DMS53 treated with DMSO at 0.1 percent for 48 hours (cell line): ENCODE measurements around the gene DAZAP1.
"Not testable (repeated sequence)": the region's sequence is repeated elsewhere in the genome, so short reads cannot be mapped to it uniquely, and the experiment has no call there.

Experiments used
- DNase-seq: peaks from one replicate; lab custom pipeline; 2025; ENCODE audit not compliant: unreplicated experiment; lab: John Stamatoyannopoulos, UW

DAZAP1 gene

DNA sequence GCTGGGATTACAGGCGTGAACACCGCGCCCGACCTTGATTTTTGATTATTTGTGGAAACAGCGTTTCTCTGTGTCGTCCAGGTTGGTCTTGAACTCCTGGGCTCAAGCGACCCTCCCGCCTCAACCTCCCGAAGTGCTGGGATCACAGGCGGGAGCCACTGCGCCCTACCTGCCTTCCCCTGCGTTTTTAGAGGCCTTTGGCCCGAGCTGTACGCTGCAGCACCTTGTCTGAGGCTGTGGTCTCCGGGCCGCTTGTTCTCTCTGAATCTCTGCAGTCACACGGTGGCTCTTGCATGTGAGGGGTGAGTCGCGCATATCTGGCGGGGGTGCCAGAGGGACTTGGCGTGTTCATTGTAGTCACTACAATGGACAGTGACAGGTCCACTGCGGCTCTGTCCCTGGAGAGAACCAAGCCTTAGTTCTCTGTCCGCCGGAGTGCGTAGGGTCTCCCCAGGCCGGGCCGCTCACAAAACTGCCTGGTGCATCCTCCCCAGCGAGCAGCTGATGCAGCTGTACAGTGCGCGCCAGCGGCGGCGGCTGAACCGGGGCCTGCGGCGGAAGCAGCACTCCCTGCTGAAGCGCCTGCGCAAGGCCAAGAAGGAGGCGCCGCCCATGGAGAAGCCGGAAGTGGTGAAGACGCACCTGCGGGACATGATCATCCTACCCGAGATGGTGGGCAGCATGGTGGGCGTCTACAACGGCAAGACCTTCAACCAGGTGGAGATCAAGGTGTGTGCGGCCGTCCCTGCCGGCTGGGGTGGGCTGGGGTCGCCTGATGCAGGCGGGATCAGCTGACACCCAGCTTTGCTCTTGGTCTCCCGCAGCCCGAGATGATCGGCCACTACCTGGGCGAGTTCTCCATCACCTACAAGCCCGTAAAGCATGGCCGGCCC, 32.4 kb downstream of the DAZAP1 start:
- DNase-seq = not testable (repeated sequence)

DNA sequence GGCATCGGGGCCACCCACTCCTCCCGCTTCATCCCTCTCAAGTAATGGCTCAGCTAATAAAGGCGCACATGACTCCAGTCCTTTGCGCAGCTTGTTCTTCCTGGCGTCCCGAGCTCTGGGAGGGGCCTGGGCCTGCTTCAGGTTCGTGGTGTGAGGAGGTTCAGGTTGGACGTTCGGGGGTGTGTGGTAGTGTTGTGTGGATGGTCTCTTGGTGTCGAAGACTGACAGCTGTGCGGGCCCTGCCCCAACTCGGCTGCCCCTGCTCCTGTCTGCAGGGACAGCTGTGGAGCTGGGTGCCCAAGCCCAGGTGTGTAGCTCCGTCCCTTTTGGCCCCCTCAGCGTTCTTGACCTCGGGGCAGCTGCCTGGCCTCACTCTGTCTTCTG, 33.0 kb downstream of the DAZAP1 start:
- no peak for DNase-seq

DNA sequence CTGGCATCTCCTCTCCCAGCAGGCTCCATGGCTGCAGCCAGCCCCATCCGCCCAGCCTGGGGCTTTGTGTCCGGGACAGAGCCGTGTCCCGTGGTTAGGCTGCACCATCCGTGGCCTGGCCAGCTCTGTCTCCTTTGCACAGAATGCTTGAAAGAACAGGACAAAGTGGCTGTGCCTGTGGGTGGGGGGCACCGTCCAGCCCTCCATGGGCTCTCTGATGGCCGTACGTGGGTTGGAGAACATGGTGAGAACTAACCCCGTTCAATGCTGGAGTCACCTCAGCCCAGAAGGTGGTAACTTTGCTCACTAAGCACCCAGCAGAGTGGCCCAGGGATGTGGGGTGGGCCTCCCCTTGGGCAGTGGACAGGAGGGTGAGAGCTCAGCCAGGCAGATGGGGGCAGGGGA, 33.6 kb downstream of the DAZAP1 start:
- no peak for DNase-seq

DNA sequence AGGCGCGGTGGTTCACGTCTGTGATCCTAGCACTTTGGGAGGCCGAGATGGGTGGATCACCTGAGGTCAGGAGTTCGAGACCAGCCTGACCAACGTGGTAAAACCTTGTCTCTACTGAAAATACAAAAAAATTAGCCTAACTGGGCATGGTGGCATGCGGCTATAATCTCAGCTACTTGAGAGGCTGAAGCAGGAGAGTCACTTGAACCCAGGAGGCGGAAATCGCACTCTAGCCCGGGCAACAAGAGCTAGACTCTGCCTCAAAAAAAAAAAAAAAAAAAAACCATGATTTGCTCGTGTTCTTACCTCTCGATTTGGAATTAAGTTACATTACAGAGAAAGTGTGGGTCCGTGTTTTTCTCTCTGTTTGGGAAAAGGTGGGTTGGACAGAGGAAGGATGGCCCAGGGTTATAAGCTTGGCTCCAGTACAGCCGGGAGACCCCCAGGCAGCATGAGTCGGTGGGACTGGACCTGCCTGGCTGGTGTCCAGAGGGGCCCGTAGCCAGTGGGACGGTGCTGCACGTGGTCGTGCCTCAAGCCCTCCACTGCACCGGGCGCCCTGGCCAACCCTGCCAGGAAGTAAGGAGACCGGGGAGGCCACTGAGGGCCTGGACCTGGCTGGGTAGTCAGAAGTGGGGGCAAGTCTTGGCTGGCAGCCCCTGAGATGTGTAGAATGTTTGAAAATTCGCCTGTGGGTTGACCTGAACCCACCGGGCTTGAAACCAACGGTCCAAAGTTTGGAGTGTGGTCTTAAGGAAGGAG, 34.5 kb downstream of the DAZAP1 start:
- no peak for DNase-seq

DNA sequence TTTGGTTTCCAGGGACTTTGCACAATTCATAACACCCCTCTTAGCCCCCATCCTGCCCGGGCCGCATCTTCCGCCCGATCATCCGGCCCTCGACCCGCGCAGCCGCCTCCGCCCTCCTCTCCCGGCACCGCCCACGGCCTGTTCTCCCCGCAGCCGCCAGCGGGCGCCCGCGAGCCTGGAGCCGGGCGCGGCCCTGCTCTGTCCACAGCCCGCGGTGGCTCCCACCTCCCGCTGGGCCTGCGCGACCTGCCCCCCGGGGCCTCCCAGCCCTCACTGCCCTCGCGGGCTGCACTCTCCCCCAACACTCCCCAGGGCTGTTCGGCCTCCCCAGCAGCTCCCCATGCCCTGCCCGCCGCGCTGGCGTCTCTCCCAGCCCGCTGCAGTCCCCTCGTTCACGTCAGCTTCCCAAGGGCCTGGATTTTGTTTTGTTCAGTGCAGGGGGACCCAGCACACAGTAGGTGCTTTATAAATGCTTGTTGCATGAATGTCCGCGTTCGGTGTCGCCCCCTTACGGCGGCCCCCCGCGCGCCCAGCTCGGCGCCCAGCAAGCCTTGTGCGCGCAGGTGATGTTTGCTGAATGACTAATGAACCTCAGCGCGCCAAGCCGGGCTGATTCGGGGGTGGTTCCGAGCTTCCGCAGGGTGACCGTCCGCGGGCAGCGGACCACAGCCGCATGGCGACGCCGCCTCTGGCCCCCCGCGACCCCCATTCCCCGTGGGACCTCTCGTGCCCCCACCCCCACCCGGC, 38.0 kb downstream of the DAZAP1 start:
- DNase-seq = peak; percentile 29

DNA sequence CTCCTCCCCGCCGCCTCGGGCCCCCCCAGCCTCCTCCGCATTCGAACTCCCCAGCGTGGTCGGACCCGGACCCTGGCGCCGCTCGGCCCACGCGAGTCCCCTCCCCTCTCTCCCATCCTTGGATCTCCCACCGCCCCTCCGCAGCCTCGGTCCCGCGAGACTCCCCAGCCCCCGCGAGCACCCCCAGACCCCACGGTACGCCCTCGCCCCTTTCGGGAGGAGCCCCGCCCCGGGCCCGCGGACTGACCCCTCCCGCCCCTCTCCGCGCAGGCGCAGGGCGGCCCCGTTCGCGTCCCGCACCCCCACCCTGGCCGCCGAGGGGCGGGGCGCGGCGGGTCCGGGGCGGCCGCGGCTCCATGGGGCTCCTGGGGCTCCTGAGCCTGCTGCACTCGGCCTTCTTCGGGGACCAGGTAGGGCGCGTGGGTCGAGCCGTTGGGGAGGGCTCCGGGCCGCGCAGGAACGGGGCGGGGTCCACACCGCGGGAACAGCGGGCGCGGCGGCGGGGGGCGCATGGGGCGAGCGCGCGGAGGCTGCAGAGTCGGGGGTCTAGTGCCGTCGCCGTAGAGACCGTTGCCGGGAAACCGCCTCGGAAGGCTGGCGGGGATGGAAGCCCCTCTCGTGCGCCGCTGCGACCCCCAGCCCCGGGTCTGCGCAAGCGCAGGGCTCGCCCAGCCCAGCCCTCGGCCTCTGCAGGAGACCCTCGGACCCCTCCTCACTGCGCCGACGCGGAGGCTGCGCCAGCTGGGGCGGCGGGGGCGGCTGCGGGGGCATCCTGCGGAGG, 38.7 kb downstream of the DAZAP1 start:
- DNase-seq = peak; percentile 15

DNA sequence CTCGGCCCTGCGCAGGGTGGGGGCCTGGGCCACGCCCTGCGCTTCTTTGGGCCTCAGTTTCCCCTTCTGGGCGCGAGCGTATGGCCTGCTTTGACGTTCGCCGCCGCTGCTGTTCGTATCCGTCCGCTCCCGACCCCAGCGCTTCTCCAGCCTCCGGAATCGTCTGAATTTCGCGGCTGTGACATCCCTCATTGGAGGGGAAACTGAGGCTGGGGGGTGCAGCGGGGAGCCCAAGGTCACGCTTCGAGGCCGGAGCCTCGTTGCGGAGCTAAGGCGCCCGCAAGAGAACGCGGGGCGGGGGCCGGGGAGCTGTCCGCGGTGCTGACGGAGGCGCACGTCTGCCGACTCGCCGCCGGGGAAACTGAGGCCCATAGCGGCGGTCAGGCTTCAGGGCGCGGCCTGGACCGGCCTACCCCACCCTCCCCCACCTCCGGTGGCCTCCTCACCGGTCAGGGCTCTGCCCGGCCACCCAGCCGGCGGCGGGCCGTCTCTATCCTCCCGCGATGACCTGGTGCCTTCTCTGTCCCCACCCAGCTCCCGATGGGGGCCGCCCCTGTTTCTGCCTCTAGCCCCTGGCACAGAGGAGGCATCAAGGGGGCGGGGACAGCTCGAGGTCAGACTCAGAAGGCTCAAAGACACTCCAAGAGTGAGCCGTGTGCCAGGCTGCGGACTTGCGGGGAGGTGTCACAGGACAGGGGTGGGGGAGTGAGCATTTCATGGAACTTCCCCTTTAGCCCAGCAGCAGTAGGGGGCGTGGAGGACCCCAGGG, 39.5 kb downstream of the DAZAP1 start:
- DNase-seq = no peak

DNA sequence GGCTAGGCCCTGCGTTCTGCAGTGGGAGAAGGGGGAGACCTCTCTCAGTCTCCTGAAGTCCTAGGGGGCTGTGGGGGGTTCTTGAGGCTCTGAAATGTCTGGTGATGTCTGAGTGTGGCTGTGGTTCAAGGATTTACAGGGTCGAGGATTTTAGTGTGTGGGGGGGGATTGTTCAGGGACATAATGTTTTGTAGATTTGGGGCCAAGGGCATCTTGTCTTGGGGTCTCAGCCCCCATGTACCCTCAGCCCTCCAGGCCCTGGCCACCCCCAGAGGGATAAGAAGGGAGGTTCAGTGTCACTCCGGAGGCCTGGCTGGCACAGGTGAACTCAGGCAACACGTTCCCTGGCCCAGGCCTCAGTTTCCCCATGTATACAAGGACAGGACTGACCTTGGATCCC, 40.1 kb downstream of the DAZAP1 start:
- DNase-seq = no peak

DNA sequence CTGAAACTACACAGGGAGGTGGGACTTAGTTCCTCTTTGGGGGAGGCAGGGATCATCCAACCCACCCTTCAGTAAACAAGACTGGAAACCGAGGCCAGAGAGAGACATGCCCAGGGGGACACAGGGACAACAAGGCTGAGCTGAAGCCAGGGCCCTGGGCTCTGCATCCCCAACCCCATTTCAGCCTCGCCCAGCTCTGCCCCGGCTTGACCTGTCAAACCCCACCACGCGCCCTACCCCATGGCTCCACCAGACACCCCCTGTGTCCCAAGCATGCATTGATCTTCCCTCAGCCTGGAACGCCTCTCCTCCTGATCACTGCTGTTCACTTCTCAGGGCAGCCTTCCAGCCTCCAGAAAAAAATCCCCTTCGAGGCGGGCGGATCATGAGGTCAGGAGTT, 40.6 kb downstream of the DAZAP1 start:
- DNase-seq = no peak

DNA sequence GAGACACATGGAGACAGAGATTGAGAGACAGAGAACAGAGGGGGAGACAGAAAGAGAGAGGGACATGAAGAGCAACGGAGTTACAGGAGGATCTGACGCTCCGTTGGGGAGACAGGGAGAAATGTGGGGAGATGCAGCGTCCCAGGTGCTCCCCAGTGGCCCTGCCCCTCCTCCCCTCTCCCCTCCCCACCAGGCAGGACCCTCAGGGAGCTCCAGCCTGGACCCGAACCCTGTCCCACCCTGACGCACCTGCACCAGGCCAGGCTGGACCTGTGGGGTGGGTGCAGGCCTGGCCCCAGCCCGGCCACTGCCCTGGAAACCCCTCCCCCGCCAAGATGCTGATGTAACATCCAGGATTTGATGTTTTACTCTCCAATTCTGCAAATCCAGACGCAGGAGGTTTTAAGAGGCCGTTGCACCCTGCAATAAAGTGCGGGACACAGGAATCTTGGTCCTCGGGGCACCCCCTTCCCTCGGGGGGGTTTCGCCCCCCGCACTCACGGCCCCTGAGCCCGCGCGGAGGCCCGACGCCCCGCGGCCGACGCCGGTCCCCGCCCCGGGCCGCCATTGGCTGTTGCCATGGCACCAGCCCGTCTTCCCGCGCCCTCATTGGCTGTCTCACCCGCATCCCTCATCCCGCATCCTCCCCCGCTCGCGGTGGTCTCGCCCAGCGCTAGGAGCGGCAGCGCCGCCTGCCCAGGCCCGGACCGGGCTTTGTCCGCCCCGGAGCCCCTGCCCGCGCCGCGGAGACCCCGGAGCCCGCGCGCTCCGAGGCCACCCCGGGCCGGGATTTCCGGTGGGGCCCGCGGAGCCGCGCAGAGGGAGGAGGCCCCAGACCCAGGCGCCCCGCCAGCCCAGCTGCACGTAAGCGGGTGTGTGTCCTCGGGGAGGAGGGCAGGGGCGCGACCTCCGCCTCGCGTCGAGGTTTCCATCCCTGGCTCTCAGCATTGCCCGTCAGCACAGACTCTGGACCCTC, 42.4 kb downstream of the DAZAP1 start, which contains the start of gene APC2:
TSS of gene APC2 (plus strand) at position 655 of the 976 bp plus-strand sequence. CDS start 2,881 bp downstream, outside the sequence.
- DNase-seq = no peak

DNA sequence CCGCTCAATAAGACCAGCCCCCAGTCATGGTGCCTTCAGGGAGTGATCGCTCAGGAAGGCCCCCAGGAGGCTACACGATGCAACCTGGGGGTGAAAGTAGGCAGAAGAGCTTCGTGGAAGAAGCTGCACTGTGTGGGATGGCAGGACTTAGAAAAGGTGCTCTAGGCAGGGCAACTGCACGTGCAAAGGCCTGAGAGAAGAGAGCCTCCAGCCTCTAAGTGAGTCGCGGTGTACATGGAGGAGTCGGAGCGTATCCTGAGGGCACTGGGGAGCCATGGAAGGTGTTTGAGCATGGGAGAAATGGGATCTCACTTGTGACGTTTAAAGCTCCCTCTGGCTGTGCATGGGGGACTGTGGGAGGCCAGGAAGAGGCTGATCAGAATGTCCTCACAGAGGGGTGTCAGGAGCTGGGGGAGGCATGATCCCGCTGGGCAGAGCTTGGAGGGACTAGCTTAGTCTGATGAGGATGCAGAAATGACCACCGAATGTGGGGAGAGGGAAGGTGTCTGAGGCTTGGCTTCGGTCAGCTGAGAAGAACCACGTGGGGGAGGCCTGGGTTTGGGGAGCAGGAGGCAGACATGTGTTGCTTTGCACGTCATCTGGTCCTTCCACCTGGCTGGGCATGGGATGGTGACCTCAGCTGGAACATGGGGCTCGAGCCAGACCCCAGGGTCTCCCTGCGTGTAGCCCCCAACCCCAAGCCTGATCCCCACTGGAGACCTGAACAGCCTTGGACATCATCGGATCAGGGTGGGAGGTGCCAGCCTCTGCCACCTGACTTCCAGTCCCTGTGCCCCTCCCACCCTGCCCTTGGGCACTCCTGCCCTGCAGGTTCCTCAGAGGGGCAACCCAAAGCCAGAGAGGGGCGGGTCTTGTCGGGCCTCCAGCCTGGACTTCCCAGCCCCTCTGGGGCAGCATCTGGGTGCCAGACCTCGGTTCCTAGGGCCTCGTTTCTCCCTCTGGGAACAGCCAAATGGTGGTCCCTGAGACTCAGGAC, 43.6 kb downstream of the DAZAP1 start:
- no peak for DNase-seq

DNA sequence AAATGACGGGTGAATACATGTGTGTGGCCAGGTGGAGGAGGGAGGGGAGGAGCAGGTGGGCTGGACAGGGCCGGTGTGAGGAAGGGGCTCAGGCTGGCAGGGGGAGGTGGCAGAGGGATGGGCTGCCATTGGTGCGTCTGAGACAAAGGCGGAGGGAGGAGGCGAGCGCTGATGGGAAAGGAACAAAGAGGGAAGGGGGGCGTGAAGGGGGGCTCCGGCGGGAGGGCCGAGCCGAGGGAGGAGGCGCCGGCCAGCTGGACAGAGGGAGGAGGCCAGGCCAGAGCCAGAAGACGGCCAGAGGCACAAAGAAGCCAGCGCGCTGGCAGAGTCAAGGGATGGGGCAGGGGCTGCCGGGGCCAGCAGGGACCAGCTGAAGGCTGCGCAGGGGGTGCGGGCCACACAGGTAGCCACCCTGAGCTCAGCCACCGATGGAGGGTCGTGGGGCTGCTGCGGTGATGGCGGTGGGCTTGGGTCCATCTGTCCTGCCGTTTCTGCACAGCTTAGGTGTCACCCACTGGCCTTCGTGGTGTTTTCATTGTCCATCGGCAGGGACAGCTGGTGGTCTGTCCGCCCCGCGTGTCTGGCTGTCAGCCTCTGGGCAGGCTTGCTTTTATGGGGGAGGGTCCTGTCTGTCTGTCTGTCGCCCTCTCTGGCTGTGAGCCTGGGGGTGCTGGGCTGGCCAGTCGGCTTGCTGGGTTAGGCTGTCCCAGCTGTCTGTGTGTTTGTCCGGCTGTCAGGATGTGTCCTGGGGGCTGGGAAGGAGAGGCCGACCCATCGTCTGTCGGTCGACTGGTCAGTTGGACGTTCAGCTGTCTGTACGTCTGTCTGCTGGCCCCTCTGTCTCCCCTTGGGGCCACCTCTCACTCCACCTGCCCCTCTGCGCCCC, 44.8 kb downstream of the DAZAP1 start:
- no peak for DNase-seq

DNA sequence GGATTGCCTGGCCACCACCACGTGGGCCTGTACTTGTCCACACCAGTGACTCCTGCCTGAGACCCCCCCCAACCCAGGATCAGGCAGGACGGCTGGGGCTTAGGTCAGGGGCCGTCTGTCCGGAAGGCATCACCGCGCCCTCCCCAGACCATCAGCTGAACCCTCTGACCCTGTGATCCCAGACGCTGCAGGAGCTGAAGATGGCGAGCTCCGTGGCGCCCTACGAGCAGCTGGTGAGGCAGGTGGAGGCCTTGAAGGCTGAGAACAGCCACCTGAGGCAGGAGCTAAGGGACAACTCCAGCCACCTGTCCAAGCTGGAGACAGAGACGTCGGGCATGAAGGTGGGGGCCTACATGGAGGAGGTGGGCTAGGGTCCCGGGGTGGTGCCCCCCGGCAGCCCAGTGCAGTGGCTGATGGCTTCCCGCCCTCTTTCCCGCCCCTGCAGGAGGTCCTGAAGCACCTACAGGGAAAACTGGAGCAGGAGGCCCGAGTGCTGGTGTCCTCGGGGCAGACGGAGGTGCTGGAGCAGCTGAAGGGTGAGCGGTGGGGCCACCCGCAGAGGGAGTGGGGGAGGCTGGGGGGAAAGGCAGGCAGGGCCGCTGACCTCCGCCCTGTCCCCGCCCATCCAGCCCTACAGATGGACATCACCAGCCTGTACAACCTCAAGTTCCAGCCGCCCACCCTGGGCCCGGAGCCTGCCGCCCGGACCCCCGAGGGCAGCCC, 45.6 kb downstream of the DAZAP1 start:
- no peak for DNase-seq

DNA sequence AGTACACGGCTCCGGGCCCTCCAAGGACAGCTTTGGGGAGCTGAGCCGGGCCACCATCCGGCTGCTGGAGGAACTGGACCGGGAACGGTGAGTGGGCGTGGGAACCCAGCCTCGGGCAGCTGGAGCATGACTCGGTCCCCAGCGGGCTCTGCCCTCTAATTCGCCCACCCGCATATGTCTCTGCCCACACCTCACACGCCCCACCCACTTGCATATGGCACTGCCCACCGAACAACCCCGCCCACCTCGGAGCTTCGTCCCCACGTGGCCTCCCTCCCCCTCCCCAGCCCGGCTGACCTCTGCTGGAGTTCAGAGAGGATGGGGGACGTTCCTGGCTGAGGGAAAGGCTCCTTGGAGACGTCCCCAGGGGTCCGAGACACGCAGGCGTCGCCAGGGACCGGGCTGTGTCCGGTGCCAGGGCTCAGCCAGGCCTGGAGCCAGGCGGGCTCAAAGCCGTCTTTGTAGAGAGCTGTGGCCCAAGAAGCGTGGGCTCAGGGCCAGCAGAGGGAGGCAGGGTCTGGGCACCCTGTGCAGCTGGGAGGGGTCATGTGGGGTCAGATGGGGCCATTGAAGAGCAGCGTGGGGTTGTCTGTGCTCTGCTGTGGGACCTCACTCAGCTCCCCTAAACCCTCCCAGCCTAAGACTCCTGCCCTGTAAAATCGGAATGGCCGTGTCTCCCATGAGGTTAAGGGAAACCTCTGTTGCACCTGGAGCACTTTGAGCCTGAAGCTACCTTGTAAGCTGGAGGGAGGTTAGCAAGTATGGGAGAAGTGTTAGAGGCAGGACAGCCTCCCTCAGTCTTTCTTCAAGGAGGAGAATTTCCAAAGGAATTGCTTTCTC, 46.4 kb downstream of the DAZAP1 start:
- no peak for DNase-seq

DNA sequence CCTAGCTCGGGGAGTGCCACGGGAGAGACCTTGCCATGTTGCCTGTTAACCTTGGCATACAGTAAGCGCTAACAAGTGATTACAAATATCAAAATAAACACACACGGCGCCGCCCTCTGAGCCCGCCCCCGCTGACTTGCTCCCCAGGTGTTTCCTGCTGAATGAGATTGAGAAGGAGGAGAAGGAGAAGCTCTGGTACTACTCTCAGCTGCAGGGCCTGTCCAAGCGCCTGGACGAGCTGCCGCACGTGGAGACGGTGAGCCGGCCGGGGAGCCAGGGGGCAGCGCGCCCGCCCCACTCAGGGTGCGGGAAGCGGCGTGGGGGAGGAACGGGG, 47.6 kb downstream of the DAZAP1 start:
- DNase-seq = peak; percentile 48
